RPMI8226 (cell line): ENCODE data around the gene METTL17.
"Not testable (repeated sequence)": the region's sequence is repeated elsewhere in the genome, so short reads cannot be mapped to it uniquely, and the experiment has no call there.

Source experiments
- DNase-seq: peaks from one replicate; pipeline ENCODE4 v3.0.0-alpha.2; 2015

METTL17 gene

GRCh38 chr14:20997115-20997514 lies 7.3 kb downstream of the METTL17 start:
- no peak for DNase-seq

DNA sequence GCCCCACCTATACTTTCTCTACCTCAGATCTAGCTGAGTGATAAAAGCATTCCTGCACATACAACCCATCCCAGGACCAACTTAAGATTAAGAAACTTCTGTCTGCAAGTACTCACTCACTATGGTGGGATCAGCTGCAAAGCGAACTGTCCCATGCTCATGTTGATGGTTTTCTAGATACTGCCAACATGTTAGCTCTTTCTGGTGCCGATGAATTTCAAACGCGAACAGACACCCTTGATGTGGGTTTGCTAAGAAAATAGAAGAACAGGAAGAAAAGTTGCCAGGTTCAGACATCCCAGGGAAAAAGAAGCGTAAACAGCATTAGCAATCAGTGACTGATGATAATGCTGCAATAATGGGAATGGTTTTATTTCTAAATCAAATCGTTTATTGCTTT lies 7.8 kb downstream of the METTL17 start:
- no peak for DNase-seq

GRCh38 chr14:20998139-20998538 lies 8.4 kb downstream of the METTL17 start:
- DNase-seq = no peak

DNA sequence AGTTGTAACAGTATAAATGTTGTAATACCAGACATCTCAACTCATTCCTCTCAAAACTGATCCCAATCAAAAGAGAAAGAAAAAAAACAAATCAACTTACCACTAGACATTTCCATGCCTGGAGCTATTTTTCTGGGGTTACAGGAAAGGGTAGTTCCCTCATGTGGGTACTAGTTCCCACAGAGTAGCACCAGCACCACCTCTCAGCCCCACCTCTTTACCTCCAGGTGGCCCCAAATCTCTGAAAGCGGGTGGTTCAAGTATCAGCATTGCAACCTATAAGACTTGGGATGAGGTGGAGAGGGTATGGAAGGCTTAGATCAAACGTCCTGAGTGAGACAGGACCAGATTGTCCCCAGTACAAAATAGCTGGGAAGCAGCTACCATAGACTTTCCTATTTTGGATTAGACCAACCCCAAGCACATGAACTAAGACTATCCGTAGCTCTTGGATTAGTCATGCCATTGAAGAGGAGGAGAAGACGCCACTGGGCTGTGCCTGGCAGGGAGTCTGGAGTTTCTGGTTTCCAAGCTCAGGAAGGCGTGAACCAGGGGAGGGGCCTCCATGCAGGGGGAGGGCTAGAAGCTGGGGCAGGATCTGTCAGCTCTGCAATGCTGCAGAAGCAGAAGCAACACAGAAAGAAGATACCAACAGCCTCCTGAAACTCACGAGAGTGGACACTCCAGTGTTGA lies 9.0 kb downstream of the METTL17 start, which contains the start of gene SLC39A2:
Gene SLC39A2 (plus strand): TSS at position 620 of the 693 bp plus-strand sequence. CDS start 154 bp downstream, outside the sequence.
- no peak for DNase-seq

GRCh38 chr14:20999591-20999990 lies 9.8 kb downstream of the METTL17 start:
- DNase-seq = no peak

DNA sequence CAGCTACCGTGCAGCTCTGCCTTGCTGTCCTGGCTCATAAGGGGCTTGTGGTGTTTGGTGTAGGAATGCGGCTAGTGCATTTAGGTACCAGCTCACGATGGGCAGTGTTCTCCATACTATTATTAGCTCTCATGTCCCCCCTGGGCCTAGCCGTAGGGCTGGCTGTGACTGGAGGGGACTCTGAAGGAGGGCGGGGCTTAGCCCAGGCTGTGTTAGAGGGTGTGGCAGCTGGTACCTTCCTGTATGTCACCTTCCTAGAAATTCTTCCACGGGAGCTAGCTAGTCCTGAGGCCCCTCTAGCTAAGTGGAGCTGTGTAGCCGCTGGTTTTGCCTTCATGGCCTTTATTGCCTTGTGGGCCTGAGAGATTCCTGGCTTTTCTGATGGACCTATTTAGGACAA lies 11.4 kb downstream of the METTL17 start:
- no peak for DNase-seq

DNA sequence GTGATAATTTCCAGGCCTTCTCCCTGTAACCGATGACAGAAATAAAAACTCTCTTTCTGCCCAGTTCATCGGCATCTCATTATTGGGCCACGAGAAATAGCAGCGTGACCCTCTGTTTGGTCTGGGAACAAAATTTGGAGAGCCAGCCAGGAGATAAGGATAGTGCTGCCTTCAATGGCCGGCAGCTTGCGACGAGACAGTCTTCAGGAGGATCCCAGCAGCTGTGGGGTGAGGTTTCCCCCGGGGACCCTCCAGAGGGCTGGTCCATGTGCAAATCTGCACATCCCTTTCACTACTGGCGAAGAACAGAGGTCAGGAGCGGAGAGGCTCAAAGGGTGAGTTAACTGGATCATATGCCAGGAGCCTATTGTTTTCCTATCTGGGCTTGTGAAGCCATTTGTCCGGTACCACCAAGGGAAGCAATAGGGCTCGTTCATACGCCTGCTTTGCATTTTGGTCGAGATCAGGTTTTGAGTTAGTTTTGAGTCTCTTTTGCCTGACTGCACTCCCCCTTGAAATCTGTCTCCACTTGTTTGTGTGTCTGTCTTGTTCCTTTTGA lies 14.1 kb downstream of the METTL17 start:
- no peak for DNase-seq

DNA sequence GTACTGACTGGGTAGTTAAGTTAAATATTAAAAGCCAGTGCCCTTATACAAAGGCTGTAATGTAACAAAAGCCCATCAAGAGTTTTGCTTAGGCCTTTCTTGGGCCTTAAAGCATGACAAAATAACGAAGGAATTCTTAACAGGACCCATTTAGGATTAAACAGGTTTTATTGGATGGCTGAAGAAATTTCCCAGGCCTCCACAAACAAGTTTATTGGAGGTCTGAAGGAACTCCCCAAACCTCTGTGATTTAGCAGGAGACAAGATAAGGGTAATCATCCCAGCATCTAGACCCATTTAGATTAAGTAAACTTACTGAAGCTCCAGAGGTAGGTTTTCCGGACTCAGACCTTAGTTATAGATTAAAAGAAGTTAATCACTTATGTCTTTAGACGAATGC lies 19.9 kb downstream of the METTL17 start:
- DNase-seq = not testable (repeated sequence)

GRCh38 chr14:21011136-21011535 lies 21.4 kb downstream of the METTL17 start:
- no peak for DNase-seq

- peak; percentile 66 for DNase-seq
These were observed 25.0 kb downstream of the METTL17 start for GRCh38 chr14:21014761-21015190.

- no peak for DNase-seq
These were observed 25.5 kb downstream of the METTL17 start for GRCh38 chr14:21015312-21015711.

GRCh38 chr14:21016413-21017190 lies 26.8 kb downstream of the METTL17 start:
- no peak for DNase-seq

DNA sequence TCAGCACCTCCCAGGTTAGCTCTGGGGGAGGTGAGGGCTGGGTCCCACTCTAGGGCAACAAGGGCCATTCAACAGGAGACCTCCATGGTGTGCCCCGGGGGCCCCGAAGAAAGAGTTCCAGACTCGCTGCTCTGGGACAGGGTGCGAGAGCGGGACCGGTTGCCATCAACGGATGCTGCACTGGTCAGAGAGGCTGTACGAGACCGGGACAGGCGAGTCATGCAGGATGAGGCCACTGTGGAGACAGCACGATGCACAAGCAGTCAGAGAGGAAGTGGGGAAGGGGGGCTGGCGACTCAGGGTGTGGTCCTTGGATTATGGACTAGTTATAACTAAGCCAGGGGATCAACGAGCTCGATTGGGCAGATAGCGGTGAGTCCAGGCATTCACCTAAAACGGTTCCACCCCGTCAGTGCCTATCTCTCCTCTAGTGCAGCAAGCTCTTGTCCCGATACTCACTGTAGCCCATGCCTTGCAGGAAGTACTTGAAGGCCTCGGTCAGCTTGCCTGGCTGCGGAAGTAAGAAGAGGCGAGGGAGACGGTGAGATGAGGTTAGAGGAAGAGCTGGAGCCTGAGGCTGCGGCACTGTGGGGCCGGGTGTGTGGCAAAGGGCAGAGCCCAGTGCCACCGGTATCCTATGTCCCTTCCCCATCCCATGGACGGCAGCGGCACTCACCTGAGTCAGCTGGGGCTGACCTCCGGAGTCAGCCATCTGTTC lies 27.9 kb downstream of the METTL17 start:
- no peak for DNase-seq

DNA sequence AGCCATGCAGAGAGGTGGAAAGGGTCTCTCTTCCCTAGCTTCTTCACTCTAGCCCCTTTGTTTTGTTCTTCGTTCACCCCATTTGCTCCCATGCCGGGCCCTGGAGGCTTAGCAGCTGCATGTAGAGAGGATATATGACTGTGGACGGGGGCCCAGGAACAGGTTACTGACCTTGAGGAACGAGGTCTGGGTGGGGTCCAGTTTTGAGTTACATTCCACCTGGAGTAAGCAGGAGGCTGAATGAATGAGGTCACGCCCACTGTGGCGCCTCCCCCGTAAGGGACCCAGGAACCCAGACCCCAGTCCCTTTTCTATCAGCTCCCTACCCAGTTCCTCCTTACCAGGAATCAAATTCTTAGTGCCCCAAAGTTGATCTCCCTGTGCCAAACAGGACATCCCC lies 28.5 kb downstream of the METTL17 start:
- no peak for DNase-seq

GRCh38 chr14:21018781-21019180 lies 29.0 kb downstream of the METTL17 start:
- DNase-seq = no peak

DNA sequence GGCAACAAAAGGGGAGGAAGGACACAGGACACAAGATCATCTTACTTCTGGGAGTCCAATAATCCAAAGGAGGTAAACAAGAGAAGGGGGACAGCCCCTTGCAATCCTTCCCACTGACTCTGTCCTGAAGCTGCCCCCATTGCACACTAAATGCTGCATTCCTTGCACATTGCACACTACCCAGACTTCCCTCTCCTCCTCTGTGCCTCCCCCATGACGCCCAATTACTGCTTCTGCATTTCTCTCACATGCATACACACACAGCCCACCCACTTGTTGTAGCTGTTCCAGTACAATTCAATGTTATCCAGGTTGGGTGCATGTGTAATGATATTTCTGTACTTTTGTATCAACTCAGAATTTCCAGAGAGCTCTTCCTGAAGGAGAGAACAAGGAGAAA lies 29.6 kb downstream of the METTL17 start:
- no peak for DNase-seq

DNA sequence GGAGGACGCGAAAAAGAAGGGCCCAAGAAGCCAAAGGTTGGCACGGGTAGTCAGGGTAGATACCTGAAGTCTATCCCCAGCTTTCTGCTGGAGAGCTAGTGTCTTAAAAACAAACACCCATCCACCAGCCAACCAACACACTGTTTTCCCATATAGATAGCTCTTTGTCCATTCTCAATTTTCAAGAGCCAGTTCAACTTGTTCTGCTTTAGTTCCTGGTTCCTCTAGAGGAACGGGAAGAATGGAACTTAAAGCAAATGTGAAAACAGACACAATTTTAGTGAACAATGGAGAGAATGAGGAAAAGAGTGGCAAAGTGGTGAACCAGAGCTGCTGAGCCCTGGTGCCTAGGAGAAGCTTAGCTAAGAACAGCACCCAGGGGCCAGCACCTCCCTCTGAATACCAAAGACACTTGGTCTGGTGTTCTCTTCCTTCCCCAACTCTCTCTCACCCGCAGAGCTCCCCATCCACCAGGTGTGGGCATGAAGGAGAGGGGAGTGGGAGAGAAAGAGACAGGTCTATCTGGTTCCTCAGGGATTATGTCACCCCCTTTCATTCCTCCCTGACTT lies 31.3 kb downstream of the METTL17 start:
- DNase-seq = no peak

GRCh38 chr14:21022686-21023085 lies 32.9 kb downstream of the METTL17 start:
- DNase-seq = no peak

DNA sequence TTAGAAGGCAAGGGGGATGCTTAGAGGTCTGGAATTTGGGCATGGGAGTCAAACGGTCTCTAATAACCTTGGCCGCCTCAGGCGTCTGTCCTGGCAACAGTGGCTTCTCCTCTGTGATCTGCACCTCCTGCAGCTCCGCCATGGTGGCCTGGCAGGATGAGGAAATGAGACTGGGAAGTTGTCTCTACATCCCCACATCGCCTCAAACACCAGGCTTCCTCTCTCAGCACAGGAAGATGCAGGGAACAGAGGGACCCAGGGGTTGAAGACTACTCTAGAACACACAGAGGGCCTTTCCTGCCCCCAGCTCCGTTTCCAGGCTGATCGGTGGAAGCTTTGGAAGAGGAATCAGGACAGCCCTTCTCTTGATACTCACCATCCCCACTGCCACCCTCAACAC lies 33.4 kb downstream of the METTL17 start:
- no peak for DNase-seq

- no peak for DNase-seq
These were observed 34.2 kb downstream of the METTL17 start for GRCh38 chr14:21023817-21024584.

DNA sequence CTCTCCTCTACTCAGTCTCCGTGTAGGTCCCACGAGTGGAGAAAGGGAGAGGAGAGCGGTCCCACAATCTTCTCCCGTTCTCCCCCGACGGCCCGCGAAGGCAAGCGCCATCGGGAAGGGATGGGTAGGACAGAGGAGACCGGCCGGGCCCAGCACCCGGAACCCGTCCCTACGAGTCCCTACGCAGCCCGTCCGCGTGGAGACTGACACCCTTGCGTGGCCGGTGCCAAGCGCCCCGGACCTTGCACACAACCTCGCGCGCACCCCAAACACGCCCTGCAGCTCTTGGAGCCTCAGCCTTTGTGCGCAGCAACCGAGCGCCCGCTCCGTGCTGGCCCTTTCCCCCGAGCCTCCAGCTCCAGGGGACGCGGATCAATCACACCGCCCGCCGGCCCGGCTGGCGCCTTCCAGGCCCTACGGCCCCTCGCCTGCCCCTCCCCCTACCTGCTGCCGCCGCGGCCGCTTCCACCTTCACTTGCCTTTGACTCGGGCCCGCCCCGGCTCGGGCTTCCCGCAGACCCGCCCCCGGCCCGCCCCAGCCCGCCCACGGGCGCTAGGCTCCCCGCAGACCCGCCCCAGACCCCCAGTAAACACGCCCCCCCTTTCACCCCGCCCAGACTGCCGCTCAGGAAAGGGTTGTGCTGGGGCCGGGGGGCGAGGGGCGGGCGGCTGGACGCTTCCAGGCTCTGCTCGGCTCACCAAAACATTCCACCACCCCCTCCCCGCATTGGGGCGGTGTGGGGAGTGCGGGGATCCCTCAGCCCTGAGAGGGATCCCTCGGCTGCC lies 35.0 kb downstream of the METTL17 start, which contains the start of gene NDRG2:
Gene NDRG2 (minus strand): TSS at position 477 of the 786 bp plus-strand sequence. CDS start 1,746 bp downstream, outside the sequence.
- peak; percentile 50 for DNase-seq
